GM12801 (cell line): ENCODE results near the gene ENPP4.

Source experiments
- CTCF ChIP-seq: IDR thresholded peaks from one replicate; pipeline ENCODE4 v1.5.1; 2011; ENCODE audit warnings: control low read depth; ENCODE audit not compliant: insufficient read length; ENCODE audit errors: extremely low read depth

ENPP4 gene

GRCh38 chr6:46098678-46099077, 31.1 kb upstream of the ENPP4 start:
- no peak for TF ChIP-seq CTCF

GRCh38 chr6:46099952-46100351, 29.8 kb upstream of the ENPP4 start:
- no peak for TF ChIP-seq CTCF

GRCh38 chr6:46102123-46102522, 27.7 kb upstream of the ENPP4 start:
- TF ChIP-seq CTCF = no peak

GRCh38 chr6:46103441-46104115, 26.2 kb upstream of the ENPP4 start:
- TF ChIP-seq CTCF = no peak

GRCh38 chr6:46104209-46104608, 25.6 kb upstream of the ENPP4 start:
- no peak for TF ChIP-seq CTCF

- TF ChIP-seq CTCF = no peak
Observed at GRCh38 chr6:46105568-46105967, 24.2 kb upstream of the ENPP4 start.

GRCh38 chr6:46113370-46113769, 16.4 kb upstream of the ENPP4 start:
- TF ChIP-seq CTCF = no peak
